ENCODE data around the gene VSIG10L.

VSIG10L gene

DNA sequence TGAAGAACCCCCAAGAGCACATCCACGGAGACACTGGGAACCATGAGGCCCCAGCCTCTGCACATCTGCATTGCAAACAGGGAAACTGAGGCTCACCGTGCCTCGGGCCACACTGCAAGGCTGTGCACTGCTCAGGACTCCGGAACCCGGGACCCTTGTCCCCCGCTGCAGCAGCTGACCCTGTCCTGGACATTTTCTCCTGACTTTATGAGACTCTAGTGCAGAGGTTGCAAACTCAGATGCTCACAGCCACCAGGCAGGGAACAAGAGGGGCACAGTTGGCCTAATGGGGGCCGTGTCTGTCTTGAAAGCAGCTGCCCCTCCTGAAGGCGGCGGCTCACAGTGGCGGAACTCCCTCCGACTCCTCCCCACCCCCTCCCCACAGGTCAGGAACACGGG is 47.0 kb downstream of the VSIG10L start:
- TF ChIP-seq NFIC (IDR thresholded peaks at IDR 0.05) (no peak), FOXM1 (IDR thresholded peaks at IDR 0.05; ENCODE audit: borderline replicate concordance, low read depth) (no peak), EGR1 (IDR thresholded peaks at IDR 0.05) (no peak), TEAD4 (IDR thresholded peaks at IDR 0.05) (no peak), CREB1 (IDR thresholded peaks at IDR 0.05; ENCODE audit: low read depth) (no peak), YY1 (IDR thresholded peaks at IDR 0.05; ENCODE audit: low read depth) (no peak)

- no peak for TF ChIP-seq TEAD4 (IDR thresholded peaks at IDR 0.05)
- TF ChIP-seq TCF12 (IDR thresholded peaks at IDR 0.05; ENCODE audit: low read depth): no peak
- TF ChIP-seq EP300 (IDR thresholded peaks at IDR 0.05; ENCODE audit: borderline replicate concordance): no peak
- no peak for TF ChIP-seq EGR1 (IDR thresholded peaks at IDR 0.05)
- no peak for TF ChIP-seq NFIC (IDR thresholded peaks at IDR 0.05)
- TF ChIP-seq, protein P1, sequence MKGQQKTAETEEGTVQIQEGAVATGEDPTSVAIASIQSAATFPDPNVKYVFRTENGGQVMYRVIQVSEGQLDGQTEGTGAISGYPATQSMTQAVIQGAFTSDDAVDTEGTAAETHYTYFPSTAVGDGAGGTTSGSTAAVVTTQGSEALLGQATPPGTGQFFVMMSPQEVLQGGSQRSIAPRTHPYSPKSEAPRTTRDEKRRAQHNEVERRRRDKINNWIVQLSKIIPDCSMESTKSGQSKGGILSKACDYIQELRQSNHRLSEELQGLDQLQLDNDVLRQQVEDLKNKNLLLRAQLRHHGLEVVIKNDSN (IDR thresholded peaks at IDR 0.05): no peak
- no peak for TF ChIP-seq TAF1 (IDR thresholded peaks at IDR 0.05; ENCODE audit: low read depth)
- TF ChIP-seq ZBTB7A (IDR thresholded peaks at IDR 0.05; ENCODE audit: low read depth): no peak
- TF ChIP-seq, protein P2, sequence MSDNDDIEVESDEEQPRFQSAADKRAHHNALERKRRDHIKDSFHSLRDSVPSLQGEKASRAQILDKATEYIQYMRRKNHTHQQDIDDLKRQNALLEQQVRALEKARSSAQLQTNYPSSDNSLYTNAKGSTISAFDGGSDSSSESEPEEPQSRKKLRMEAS (IDR thresholded peaks at IDR 0.05): no peak
- no peak for TF ChIP-seq YY1 (IDR thresholded peaks at IDR 0.05; ENCODE audit: low read depth)
- TF ChIP-seq FOXM1 (IDR thresholded peaks at IDR 0.05; ENCODE audit: borderline replicate concordance, low read depth): no peak
- no peak for TF ChIP-seq CREB1 (IDR thresholded peaks at IDR 0.05; ENCODE audit: low read depth)
- no peak for TF ChIP-seq REST (IDR thresholded peaks at IDR 0.05; ENCODE audit: low read depth)
These were observed 47.5 kb downstream of the VSIG10L start for GRCh38 chr19:51294211-51294976.

- no peak for TF ChIP-seq YY1 (IDR thresholded peaks at IDR 0.05; ENCODE audit: low read depth)
These were observed 48.2 kb downstream of the VSIG10L start for GRCh38 chr19:51293571-51294210.

DNA sequence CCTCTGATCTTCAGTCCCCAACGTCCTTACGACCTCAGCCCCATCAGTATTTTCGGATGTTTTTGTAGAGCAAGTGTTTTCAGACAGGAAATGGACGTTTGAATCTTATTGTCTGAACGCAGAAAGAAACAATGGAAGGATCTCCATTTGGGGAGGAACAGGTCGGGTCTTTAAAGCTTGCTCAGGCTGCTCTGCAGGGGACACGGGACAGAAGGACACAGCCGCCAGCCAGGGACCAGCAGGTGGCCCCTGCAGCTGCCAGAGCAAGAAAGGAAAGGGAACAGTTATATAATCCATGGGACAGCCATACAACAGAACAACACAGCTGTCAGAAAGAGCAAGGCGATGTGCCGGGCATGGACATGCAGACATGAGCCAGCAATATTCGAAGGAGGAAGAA is 49.0 kb downstream of the VSIG10L start:
- TF ChIP-seq TCF12 (IDR thresholded peaks at IDR 0.05; ENCODE audit: low read depth) (no peak), ZBTB7A (IDR thresholded peaks at IDR 0.05; ENCODE audit: low read depth) (no peak), TAF1 (IDR thresholded peaks at IDR 0.05; ENCODE audit: low read depth) (no peak), CEBPB (IDR thresholded peaks at IDR 0.05) (no peak), NFIC (IDR thresholded peaks at IDR 0.05) (no peak), TEAD4 (IDR thresholded peaks at IDR 0.05) (no peak), CREB1 (IDR thresholded peaks at IDR 0.05; ENCODE audit: low read depth) (no peak), REST (IDR thresholded peaks at IDR 0.05; ENCODE audit: low read depth) (no peak), EP300 (IDR thresholded peaks at IDR 0.05; ENCODE audit: borderline replicate concordance) (no peak), EGR1 (IDR thresholded peaks at IDR 0.05) (no peak)
- TF ChIP-seq, protein P2 (IDR thresholded peaks at IDR 0.05): no peak

DNA sequence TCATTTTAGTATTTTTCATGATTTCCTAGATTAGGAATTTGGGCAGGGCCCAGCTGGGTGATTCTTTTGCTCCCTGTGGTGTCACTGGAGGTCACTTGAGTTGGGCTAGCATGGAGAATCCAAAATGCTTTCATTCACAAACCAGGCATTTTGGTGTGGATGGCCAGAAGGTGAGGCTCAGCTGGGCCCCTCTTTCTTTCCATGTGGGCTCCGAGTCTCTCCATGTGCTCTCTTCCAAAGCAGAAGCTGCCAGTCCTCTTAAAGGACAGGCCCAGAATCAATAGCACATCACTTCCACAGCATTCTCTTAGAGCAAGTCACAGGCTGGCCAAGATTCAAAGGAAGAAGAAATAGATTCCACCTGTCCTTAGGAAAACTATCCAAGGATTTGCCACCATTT is 52.3 kb downstream of the VSIG10L start:
- TF ChIP-seq FOXM1 (IDR thresholded peaks at IDR 0.05; ENCODE audit: borderline replicate concordance, low read depth): no peak
- TF ChIP-seq YY1 (IDR thresholded peaks at IDR 0.05; ENCODE audit: low read depth): no peak
- no peak for TF ChIP-seq NFIC (IDR thresholded peaks at IDR 0.05)
- TF ChIP-seq, protein P1 (IDR thresholded peaks at IDR 0.05): no peak
- TF ChIP-seq TCF12 (IDR thresholded peaks at IDR 0.05; ENCODE audit: low read depth): no peak
- TF ChIP-seq REST (IDR thresholded peaks at IDR 0.05; ENCODE audit: low read depth): no peak
- no peak for TF ChIP-seq CREB1 (IDR thresholded peaks at IDR 0.05; ENCODE audit: low read depth)
- TF ChIP-seq RAD21 (IDR thresholded peaks at IDR 0.05; ENCODE audit: low read depth): no peak
- no peak for TF ChIP-seq TEAD4 (IDR thresholded peaks at IDR 0.05)
- TF ChIP-seq, protein P2 (IDR thresholded peaks at IDR 0.05): no peak
- TF ChIP-seq ZBTB7A (IDR thresholded peaks at IDR 0.05; ENCODE audit: low read depth): no peak
- no peak for TF ChIP-seq TAF1 (IDR thresholded peaks at IDR 0.05; ENCODE audit: low read depth)
- TF ChIP-seq CEBPB (IDR thresholded peaks at IDR 0.05): no peak
- TF ChIP-seq EGR1 (IDR thresholded peaks at IDR 0.05): no peak
- TF ChIP-seq EP300 (IDR thresholded peaks at IDR 0.05; ENCODE audit: borderline replicate concordance): no peak
